ENCODE data around the gene PTPN22.

DNA sequence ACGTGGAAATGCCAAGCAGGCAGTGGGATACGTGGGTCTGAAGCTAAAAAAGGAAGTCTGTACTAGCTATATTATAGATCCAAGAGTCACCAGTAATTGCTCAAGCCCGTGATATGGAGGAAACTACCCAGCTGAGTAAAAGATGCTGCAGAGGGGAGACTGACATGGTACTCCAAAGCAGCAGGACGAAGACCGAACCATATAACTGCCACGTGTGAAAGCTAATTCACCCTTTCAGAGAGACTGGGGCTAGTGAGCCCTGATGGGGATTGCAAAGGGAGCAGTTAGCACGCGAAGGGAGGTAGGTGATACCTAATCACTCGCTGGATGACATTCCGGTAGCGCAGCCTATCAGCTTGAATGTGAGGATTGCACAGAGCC lies 32.8 kb upstream of the PTPN22 start:
- no peak for TF ChIP-seq CTCF (IDR thresholded peaks at IDR 0.05)
- TF ChIP-seq POLR2A (IDR thresholded peaks at IDR 0.05) = no peak
